GM19467 (cell line): ENCODE measurements around the gene CCDC27.

Experiments used
- ATAC-seq: cut with Tn5 transposase; IDR thresholded peaks from one replicate; pipeline ENCODE4 v1.9.1; 2021; ENCODE audit warnings: mild to moderate bottlenecking, moderate library complexity; ENCODE audit not compliant: unreplicated experiment

CCDC27 gene

DNA sequence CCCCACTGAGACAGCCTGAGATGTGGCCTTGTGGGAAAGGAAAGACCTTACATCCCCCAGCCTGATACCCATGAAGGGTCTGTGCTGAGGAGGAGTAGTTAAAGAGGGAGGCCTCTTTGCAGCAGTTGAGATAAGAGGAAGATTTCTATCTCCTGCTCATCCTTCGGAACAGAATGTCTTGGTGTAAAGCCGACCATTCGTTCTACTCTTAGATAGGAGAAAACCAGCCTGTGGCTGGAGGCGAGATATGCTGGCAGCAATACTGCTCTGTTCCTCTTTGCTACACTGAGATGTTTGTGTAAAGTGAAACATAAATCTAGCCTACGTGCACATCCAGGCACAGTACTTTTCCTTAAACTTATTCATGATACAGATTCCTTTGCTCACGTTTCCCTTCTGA lies 1.5 kb upstream of the CCDC27 start:
- no peak for ATAC-seq

- ATAC-seq: no peak
These were observed 1.6 kb downstream of the CCDC27 start for GRCh38 chr1:3753656-3754454.

- no peak for ATAC-seq
These were observed 4.1 kb downstream of the CCDC27 start for GRCh38 chr1:3756394-3756793.

- no peak for ATAC-seq
These were observed 6.9 kb downstream of the CCDC27 start for GRCh38 chr1:3759164-3759563.

- no peak for ATAC-seq
These were observed 7.5 kb downstream of the CCDC27 start for GRCh38 chr1:3759796-3760195.

DNA sequence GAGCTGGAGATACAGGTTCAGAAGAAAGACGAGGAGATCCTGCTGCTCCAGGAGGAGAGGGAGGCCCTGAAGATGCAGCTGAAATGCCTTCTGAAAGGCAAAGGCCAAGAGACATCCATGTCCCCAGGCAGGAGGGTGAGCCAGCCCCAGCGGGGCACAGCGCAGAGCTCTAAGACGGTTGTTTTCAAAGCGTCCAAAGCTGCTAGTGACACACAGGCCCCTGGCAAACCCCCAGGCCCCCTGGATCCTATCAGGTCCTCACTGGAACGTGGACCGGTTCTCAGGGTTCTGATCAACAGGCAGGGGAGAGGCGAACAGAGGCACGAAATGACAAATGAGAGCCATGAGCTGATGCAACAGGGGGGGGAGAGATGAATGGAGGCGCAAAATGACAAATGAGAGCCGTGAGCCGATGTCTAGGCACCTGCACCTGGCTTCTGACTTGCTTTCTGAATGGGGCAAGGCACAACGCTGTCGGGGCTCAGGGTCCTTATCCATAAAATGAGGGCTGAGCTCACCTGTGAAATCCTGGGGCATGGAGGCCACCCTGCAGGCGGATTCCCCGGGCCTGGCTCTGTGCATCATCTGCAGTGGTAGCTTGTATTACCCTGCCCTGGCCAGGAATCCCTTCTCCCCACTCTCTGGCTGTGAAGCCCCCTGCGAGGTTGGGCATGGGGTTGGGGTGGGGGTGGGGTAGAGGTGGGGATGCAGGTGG lies 9.2 kb downstream of the CCDC27 start:
- ATAC-seq: no peak

- ATAC-seq: no peak
These were observed 10.1 kb downstream of the CCDC27 start for GRCh38 chr1:3762151-3762872.

DNA sequence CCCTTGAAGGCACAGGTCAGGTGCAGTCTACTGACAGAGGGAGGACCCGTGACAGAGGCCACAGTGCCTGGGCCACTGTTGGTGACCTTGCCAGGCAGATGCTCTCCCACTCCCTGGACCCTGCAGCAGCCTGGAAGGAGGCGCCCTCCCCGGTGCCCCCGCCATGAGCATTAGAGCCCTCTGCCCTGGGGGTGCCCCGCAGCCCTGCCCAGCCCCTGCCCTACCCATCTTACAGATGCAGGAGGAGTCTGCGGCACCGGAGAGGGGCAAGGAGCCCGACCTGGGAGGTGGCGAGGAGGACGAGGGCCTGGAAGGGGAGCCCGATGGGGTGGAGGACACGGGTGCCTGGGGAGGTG lies 10.6 kb downstream of the CCDC27 start:
- no peak for ATAC-seq

- ATAC-seq: no peak
These were observed 11.3 kb downstream of the CCDC27 start for GRCh38 chr1:3763351-3764125.

- ATAC-seq: no peak
These were observed 15.2 kb downstream of the CCDC27 start for GRCh38 chr1:3767328-3767925.

DNA sequence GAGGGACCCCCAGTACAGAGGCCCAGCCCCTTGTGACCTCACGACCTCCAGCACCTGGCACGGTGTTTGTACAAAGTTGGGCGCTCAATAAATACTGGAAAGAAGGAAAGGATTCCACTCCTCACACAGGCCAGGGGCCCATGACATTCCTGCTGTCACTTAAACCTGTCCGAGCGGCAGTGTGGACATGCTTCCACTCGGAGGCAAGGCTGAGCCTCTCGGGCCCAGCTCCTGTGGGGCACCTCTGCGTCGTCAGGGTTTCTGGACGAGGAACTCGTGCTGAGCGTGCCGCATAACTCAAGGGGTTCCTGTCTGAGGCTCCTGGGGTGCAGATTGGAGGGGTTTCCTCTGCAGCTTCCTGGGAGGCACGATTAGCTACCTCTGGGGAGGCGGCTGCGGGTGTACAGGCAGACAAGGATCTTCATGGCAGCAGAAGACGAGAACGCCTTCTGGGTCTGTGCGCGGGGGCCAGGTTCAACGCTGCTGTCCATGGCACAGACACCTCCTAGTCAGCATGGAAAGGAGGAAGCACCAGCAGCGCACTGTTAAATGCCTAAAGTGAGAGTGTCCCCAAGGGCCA lies 16.7 kb downstream of the CCDC27 start:
- ATAC-seq: no peak

- no peak for ATAC-seq
These were observed 18.0 kb downstream of the CCDC27 start for GRCh38 chr1:3770047-3770765.

- no peak for ATAC-seq
These were observed 19.1 kb downstream of the CCDC27 start for GRCh38 chr1:3771108-3772026.

GRCh38 chr1:3772027-3772714 lies 19.9 kb downstream of the CCDC27 start:
- ATAC-seq: peak; percentile 55

DNA sequence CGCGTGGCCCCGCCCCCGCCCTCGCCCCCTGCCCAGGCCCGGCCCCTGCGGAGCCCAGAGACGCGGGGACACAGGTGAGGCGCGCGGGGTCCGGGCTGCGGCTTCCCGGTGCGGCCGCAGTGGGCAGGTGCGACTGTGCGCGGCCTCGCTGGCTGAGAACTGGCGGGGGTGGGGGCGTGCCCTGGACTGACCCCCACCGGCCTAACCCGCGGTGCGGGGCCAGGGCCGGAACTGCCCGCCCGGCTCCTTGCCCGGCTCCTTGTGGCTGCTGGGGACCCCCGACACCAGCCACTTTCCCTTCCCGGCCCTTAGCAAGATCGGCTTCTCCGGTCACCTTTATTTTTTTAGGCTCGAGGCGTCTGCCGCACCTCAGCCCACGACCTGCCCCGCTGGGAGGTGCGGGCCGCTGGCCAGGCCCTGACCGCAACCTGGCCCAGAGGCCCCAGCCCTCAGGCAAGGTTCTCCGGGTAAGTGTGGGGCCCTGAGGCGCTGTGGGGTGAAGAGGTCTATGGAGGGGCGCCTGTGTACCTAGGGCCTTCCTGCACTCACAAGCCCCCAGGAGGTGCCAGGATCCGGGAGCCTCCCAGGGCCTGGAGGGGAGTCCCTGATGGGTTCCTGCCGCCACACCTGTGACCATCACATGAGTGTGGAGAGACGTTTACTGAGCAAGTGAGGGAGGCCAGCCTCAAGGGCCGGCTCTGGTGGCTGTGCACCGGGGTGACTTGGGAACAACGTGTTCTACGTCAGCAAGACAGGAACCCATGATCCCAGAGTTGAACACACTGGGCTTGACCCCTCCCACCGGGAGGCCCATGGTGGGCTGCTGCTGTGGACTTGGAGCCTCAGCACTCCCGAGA lies 20.7 kb downstream of the CCDC27 start, which contains the start of gene SMIM1:
SMIM1 (plus strand) TSS at position 35 of the 857 bp plus-strand sequence. CDS start 2,625 bp downstream, outside the sequence.
- ATAC-seq: no peak

DNA sequence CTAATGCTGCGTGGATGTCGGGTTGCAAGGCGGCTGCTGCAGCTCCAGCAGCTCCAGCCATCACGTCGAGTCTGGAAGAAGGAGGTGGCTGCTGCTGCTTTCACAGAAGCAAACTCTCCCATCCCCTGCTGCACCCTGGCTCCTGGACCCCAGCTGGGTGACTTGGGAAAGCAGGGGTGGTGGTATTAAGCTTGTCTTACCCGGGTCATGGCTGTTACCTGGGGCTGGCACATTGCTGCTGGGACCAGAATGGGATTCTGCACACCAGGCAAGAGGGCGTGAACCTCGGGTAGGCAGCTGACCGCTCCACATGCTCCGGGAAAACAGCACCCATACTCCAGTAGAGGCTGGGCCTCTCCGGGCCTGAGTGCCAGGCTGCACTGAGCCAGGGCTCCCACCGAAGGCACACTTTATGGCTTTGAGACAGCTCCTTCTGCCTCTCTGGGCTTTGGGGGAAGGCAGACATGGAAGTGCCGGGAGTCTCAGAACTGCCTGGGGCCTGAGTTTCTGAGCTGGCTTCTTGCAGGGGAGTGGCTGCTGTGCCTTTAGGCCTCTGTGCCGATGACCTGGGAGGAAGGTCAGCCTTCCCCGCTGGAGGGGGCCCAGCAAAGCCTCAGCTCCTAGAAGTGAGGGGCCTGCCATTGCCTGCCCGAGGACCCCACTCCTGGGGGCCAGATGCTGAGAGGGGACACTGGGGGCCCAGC lies 21.5 kb downstream of the CCDC27 start:
- no peak for ATAC-seq
